ENCODE results near the gene IL17RB. TPM values are rescaled to one million over a fixed set of nuclear protein-coding genes. Genes with fewer than 3 reads are reported as not detected.

IL17RB gene
- total RNA-seq, 2 experiments from 2014 or later: 0.57 TPM; not detected in 1

DNA sequence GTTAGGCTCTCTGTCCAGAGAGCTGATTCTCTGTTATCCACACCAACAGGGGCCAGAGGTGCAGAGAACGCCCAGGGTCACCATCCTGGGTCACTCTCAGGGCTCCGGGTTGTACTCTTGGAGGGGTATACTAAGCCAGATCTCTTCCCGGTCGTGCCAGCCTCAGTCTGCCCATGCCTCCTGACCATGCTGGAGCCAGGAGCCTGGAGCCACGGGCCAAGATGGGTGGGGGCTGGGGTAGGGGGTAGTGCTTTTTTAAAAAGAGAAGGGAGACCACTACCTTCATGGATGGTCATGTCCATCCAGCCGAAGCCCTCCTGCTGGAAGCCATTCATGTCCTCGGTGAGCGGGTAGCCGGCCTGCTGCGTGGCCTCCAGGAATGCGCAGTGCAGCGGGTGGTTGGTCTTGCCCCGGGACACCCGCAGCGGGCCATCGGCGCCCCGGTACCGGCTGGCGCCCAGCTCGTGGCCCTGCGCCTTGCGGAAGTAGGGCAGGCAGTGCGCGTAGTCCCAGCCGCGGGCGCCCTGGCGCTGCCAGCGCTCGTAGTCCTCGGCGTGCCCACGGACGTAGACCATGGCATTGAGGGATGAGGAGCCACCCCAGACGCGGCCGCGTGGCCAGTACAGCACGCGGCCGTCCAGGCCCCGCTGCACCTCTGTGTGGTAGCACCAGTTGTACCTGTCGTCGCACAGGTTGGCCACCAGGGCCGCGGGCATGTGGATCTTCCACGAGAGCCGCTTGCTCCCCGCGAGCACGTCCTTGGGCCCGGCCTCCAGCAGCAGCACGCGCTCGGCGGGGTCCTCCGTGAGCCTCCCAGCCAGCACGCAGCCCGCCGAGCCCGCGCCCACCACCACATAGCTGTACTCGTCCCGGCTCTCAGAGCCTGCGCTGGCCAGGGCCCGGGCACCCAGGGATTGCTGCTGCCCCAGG lies 23.1 kb upstream of the IL17RB start:
- Histone ChIP-seq H3K4me2 (ENCODE audit: low read length) (no peak overlapping the region), H3K9me3 (ENCODE audit: low read length) (no peaks in the 10 kb centered on the region), H3K79me2 (ENCODE audit: insufficient read depth, low read depth, low read length) (no peaks in the 10 kb centered on the region), H3K27ac (ENCODE audit: low read depth, low read length, poor library complexity, severe bottlenecking) (no peak overlapping the region), H4K20me1 (ENCODE audit: insufficient read depth, low read length) (no peaks in the 10 kb centered on the region), H3K4me3 (ENCODE audit: low read depth, low read length, poor library complexity, severe bottlenecking) (no peak overlapping the region), H3K36me3 (ENCODE audit: insufficient read depth, low read length) (no peaks in the 10 kb centered on the region), H3K9me2 (ENCODE audit: insufficient read depth, low read length) (no peaks in the 10 kb centered on the region), H3K4me1 (ENCODE audit: insufficient read depth, low read length, poor library complexity, severe bottlenecking) (no peaks in the 10 kb centered on the region), H2AFZ (ENCODE audit: low read length) (no peak overlapping the region)
- intact Hi-C loops (cut with micrococcal nuclease; ENCODE audit: unreplicated experiment): no loop called here
- BruUV-seq (replicated peaks): no TSS peak
- no peak for DNase-seq (ENCODE audit: low spot score)
- ChIA-PET POLR2A (interaction anchor here (0.6 kb wide), 1 partner anchor 18 kb away, joined by 3 read pairs; no protein-coding TSS in a partner anchor), CTCF (ENCODE audit: unreplicated experiment) (no interaction called here)
- no peak for TF ChIP-seq EZH2phosphoT487 (IDR thresholded peaks at IDR 0.05; ENCODE audit: borderline replicate concordance, low read depth, low read length)
- TF ChIP-seq, protein P1, sequence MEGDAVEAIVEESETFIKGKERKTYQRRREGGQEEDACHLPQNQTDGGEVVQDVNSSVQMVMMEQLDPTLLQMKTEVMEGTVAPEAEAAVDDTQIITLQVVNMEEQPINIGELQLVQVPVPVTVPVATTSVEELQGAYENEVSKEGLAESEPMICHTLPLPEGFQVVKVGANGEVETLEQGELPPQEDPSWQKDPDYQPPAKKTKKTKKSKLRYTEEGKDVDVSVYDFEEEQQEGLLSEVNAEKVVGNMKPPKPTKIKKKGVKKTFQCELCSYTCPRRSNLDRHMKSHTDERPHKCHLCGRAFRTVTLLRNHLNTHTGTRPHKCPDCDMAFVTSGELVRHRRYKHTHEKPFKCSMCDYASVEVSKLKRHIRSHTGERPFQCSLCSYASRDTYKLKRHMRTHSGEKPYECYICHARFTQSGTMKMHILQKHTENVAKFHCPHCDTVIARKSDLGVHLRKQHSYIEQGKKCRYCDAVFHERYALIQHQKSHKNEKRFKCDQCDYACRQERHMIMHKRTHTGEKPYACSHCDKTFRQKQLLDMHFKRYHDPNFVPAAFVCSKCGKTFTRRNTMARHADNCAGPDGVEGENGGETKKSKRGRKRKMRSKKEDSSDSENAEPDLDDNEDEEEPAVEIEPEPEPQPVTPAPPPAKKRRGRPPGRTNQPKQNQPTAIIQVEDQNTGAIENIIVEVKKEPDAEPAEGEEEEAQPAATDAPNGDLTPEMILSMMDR (conservative IDR thresholded peaks at IDR 0.05; ENCODE audit: low read length): no peak

DNA sequence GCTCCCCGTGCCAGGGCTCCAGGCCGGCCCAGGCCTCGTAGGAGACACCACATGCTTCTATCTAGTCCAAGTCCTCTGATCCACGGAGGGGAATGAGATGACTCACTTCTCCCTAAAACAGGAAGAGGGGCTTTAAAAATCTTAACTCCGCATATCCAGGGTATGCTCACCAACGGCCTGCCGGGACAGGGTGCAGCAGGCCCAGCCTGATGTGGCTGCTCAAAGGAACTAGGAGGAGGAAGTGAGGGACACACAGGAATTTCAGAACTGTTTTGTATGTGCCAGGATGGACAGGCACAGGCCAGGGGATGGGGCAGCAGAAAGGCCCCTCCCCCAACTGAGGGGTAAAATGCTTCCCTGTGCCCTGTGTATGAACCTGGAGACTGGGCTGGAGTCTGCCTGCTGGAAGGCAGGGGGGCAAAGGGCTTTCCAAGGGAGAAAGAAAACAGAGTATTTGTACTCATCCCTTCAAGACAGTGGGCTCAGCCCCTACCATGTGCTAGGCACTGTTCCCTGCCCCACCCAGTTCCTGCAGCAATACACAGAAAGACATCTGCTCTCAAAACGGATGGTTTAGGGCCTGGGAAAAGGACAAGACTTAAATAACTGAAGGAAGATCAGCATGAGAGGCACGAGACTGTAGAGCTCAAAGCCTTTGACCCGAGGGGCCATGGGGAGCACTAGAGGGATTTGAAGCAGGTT lies 22.3 kb upstream of the IL17RB start:
- POLR2A ChIA-PET: no interaction called here
- Histone ChIP-seq H3K36me3 (ENCODE audit: insufficient read depth, low read length) (no peaks in the 10 kb centered on the region), H3K79me2 (ENCODE audit: insufficient read depth, low read depth, low read length) (no peaks in the 10 kb centered on the region), H3K27ac (ENCODE audit: low read depth, low read length, poor library complexity, severe bottlenecking) (no peak overlapping the region), H3K4me1 (ENCODE audit: insufficient read depth, low read length, poor library complexity, severe bottlenecking) (no peaks in the 10 kb centered on the region), H3K4me2 (ENCODE audit: low read length) (no peak overlapping the region), H3K9me2 (ENCODE audit: insufficient read depth, low read length) (no peaks in the 10 kb centered on the region), H3K4me3 (ENCODE audit: low read depth, low read length, poor library complexity, severe bottlenecking) (no peak overlapping the region), H2AFZ (ENCODE audit: low read length) (no peak overlapping the region), H4K20me1 (ENCODE audit: insufficient read depth, low read length) (no peaks in the 10 kb centered on the region), H3K9me3 (ENCODE audit: low read length) (no peaks in the 10 kb centered on the region)
- intact Hi-C loops (cut with micrococcal nuclease; ENCODE audit: unreplicated experiment): no loop called here
- CTCF ChIA-PET (ENCODE audit: unreplicated experiment): no interaction called here
- no peak for DNase-seq (ENCODE audit: low spot score)
- no TSS peak for BruUV-seq (replicated peaks)
- TF ChIP-seq EZH2phosphoT487 (IDR thresholded peaks at IDR 0.05; ENCODE audit: borderline replicate concordance, low read depth, low read length): no peak
- TF ChIP-seq, protein P1 (conservative IDR thresholded peaks at IDR 0.05; ENCODE audit: low read length): no peak

Data from OCI-LY7 (cell line).